DND-41 (cell line): ENCODE results near the gene SLFN13.

Experiments
- CTCF ChIP-seq: IDR thresholded peaks from 2 replicates; pipeline ENCODE4 v1.5.1; 2012; ENCODE audit warnings: borderline replicate concordance, low read length, moderate library complexity, mild to moderate bottlenecking; ENCODE audit not compliant: poor library complexity, severe bottlenecking; ENCODE audit errors: extremely low read depth
- EZH2 ChIP-seq: IDR thresholded peaks from 3 replicates; pipeline ENCODE4 v1.6.1; 2012; ENCODE audit warnings: borderline replicate concordance, low read depth, mild to moderate bottlenecking, moderate library complexity, low read length, inconsistent platforms; ENCODE audit not compliant: severe bottlenecking

DNA sequence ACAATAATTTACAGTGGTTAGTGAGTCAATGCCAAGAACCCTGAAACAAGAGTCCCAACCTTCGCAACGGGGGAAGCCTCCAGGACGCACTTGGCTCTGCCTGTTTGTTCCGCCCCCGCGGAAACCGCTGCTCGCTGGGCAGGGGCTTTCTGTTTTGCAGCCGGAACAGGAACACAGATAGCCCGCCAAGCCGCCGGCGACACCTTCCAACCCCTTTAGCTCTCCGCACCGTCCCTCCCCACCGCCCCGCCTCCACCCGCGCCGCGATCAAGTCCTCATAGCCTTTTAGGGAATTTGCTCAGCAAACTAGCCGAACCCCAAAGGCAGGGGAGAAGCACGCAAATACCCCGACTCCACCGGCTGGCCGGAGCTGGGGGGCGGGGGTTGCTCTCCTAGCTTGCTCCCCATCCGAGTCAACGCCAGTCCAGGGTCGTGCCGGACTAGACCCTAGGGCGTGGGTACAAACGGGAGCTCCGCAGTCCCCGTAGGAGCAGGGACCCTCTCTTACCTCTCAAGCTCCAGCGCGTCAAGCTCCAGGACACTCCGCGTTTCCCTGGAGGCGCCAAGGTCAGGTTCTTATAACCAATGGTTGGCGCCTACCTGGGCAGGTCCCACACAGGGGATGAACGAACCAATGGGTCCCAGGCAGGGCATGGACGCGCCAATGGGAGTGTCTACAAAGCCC lies at the start of gene SLFN13:
- TF ChIP-seq CTCF (no peak), EZH2 (no peak)
